Heart left ventricle (tissue), 16 donors: ENCODE measurements around the gene CNN2. TPM values are rescaled to one million over a fixed set of nuclear protein-coding genes. Genes with fewer than 3 reads are reported as not detected.

ENCODE experiments used
- ATAC-seq, 4 donors: fragments of 200-7000 bp; cut with Tn5 transposase; one replicate each; pipeline ENCODE4 v1.9.1; 2020 to 2022; ENCODE audit warnings: moderate library complexity in 4 of 4, mild to moderate bottlenecking in 3 of 4, moderate number of reproducible peaks in 1 of 4
- DNase-seq, 5 donors: peaks; one replicate each; pipeline ENCODE4 v3.0.0-alpha.2; 2020
- H3K27ac ChIP-seq, 12 donors: fragments of 200-600 bp; sonication (generic) in 4 of 12; one replicate each; pipeline versions ENCODE4 v1.5.0 to v1.8.0; 2016 to 2022; ENCODE audit warnings: mild to moderate bottlenecking in 2 of 12
- H3K27me3 ChIP-seq, 9 donors: fragments of 200-600 bp; sonication (generic) in 2 of 9; one replicate each; pipeline versions ENCODE4 v1.5.1 to v1.8.0; 2016 to 2022; ENCODE audit warnings: mild to moderate bottlenecking in 3 of 9
- H3K36me3 ChIP-seq, 9 donors: fragments of 200-600 bp; sonication (generic) in 2 of 9; one replicate each; pipeline versions ENCODE4 v1.5.0 to v1.8.0; 2018 to 2022; ENCODE audit warnings: mild to moderate bottlenecking in 2 of 9
- H3K4me1 ChIP-seq, 12 donors: fragments of 200-600 bp; sonication (generic) in 4 of 12; one replicate each; pipeline versions ENCODE4 v1.5.0 to v1.8.0; 2016 to 2022; ENCODE audit warnings: mild to moderate bottlenecking in 3 of 12
- H3K4me3 ChIP-seq, 12 donors: fragments of 200-600 bp; sonication (generic) in 4 of 12; one replicate each; pipeline versions ENCODE4 v1.5.0 to v1.8.0; 2017 to 2022; ENCODE audit warnings: mild to moderate bottlenecking in 9 of 12, moderate library complexity in 4 of 12
- H3K9me3 ChIP-seq, 12 donors: fragments of 200-600 bp; sonication (generic) in 4 of 12; one replicate each; pipeline versions ENCODE4 v1.5.0 to v1.8.0; 2016 to 2022; ENCODE audit warnings: mild to moderate bottlenecking in 1 of 12
- POLR2A ChIP-seq, 2 donors: fragments of 450-650 bp; IDR thresholded peaks; one replicate each; pipeline ENCODE4 v1.6.1; 2017; ENCODE audit warnings: antibody characterized with exemption in 2 of 2, mild to moderate bottlenecking in 2 of 2, moderate library complexity in 2 of 2
- WGBS, 4 donors: extraction: QIAGEN DNeasy Blood & Tissue Kit in 2 of 4; methylation state at CpG; one replicate each; pipeline versions ENCODE4 v1.1.5 to v1.1.7; 2013 to 2018; 5-methylcytosine and 5-hydroxymethylcytosine counted together
- intact Hi-C, 10 donors: fragments of 100-400 bp; cut with DNase I; formaldehyde crosslinking; loops; one replicate each; pipeline versions ENCODE4 v1.11.1 to v1.14.2; 2022
- polyA plus RNA-seq, 2 donors: library from polyadenylated mRNA; stranded (reverse); fragments of 200-250 nt; gene quantifications; one replicate each; pipeline ENCODE4 v1.2.3, GENCODE V29; 2013
- total RNA-seq, 9 donors: library from RNA; depleted of rRNA in 2 of 9; stranded (reverse); fragments of >200 nt in 2 of 9; fragmentation: NEBNext Ultra II Directional in 3 of 9; extraction: Animal tissue kit (Norgen Biotek cat#: 25700) in 3 of 9; gene quantifications; one replicate each; pipeline versions ENCODE4 v1.1.0 to v1.2.4, GENCODE V29; 2016 to 2023
- TF ChIP-seq, protein P1 (sequence below), 12 donors: fragments of 200-600 bp; sonication (generic) in 4 of 12; IDR thresholded peaks; one replicate each; pipeline versions ENCODE4 v1.5.0 to v1.8.0; 2018 to 2022; ENCODE audit warnings: antibody characterized with exemption in 12 of 12, mild to moderate bottlenecking in 5 of 12
- donor health status: ischemic (EF 13 %, LVEDD 7.1; RV severe dilation, severe dysfunction).
- donor health status: healthy with polysubstance abuse.
- donor health status: DM: no; HTN: yes; CAD: no.
- donor health status: DM: no; HTN: no; CAD: no.
- donor health status: ischemic (EF 25% LVEDD 6.9; RV normal size, moderate dysfunction).
- donor health status: ischemic (EF 25% LVEDD 5.7; RV mildly dilated, moderate dysfunction).
- donor health status: healthy.
- donor health status: DM: yes; HTN: yes; CAD: no.
- donor health status: ischemic (EF 35%, LVEDD 5.7; RV mildly dilated, moderate dysfunction).
- donor health status: nonischemic (EF 11% LVEDD 7.7; RV severe dilation, severe dysfunction).
- donor health status: DM: yes; HTN: yes; CAD: no.
- donor health status: PGD.
- donor health status: ischemic (EF 29% LVEDD 5.4; RV normal size, mild dysfunction).
- donor health status: nonischemic (EF 23%, LVEDD 6.1; RV moderate dilation, normal function).

The CNN2 gene
- total and polyA plus RNA-seq, 11 donors, result 26.2 to 98.5 (median 58.2) TPM

DNA sequence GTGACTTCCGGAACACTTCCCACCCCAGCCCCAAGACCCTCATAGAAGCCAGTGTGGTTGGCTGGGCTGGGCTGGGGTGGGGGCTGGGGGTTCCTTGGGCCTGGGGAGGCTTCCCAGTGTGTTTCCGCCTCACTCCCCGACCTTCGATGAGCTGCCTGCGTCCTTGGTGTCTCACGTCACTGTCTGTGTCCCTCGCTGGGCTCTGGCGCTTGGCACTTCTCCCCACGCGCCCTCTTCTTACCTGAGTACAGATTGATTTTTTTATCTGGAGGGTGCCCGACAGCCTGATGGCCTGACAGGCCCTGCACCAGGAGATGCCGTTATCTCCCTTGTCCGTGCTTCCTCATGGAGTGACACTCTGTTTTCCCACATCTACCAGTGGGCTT, 33.7 kb upstream of the CNN2 start:
- peaks cover 4 to 30% (median 21%) of the 10 kb centered on the region in 9 donors for H3K27me3 ChIP-seq
- peaks cover 0 to 52% (median 14%) of the 10 kb centered on the region in 9 donors for H3K36me3 ChIP-seq
- WGBS, 4 donors, result 87 to 91% (median 90%) methylated on average over 12 to 13 of the region's 13 CpGs
- TF ChIP-seq, protein P1, sequence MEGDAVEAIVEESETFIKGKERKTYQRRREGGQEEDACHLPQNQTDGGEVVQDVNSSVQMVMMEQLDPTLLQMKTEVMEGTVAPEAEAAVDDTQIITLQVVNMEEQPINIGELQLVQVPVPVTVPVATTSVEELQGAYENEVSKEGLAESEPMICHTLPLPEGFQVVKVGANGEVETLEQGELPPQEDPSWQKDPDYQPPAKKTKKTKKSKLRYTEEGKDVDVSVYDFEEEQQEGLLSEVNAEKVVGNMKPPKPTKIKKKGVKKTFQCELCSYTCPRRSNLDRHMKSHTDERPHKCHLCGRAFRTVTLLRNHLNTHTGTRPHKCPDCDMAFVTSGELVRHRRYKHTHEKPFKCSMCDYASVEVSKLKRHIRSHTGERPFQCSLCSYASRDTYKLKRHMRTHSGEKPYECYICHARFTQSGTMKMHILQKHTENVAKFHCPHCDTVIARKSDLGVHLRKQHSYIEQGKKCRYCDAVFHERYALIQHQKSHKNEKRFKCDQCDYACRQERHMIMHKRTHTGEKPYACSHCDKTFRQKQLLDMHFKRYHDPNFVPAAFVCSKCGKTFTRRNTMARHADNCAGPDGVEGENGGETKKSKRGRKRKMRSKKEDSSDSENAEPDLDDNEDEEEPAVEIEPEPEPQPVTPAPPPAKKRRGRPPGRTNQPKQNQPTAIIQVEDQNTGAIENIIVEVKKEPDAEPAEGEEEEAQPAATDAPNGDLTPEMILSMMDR (IDR thresholded peaks at IDR 0.05), result no peak
- TF ChIP-seq POLR2A (IDR thresholded peaks at IDR 0.05), result no peak
- peaks cover 0 to 14% (median 6%) of the 10 kb centered on the region in 12 donors for H3K4me1 ChIP-seq
- intact Hi-C loops, result no loop called here
- H3K4me3 ChIP-seq, result no peak overlapping the region
- ATAC-seq (no peak), DNase-seq (no peak)
- no peak overlapping the region for H3K27ac ChIP-seq
- no peaks in the 10 kb centered on the region for H3K9me3 ChIP-seq

DNA sequence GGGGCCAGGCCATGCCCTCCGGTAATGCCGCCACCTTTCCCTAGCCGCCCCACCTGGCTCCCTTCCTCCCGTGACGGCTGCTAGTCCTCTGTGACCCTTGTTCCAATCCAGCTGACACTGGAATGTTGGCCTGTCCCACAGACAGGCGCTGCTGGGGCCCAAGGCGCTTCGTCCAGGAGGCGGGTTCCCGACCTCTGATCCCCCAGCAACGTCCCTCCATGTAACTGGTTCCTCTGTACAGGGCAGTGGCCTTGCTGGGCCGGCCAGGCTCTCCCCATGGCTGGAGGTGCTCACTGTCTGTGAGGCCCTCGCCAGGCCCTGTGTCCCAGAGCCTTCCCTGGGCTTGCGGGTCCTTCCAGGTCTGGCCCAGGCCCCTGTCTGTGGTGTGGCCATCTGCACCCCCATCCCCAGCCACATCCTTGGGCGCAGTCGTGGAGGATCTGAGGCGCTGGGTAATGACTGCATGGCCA, 33.0 kb upstream of the CNN2 start:
- no peaks in the 10 kb centered on the region for H3K9me3 ChIP-seq
- peaks cover 9 to 38% (median 28%) of the 10 kb centered on the region in 9 donors for H3K27me3 ChIP-seq
- no peak overlapping the region for H3K27ac ChIP-seq
- intact Hi-C loops, result no loop called here
- TF ChIP-seq, protein P1 (IDR thresholded peaks at IDR 0.05), result no peak
- no peak for TF ChIP-seq POLR2A (IDR thresholded peaks at IDR 0.05)
- H3K4me1 ChIP-seq, result peaks cover 0 to 14% (median 6%) of the 10 kb centered on the region in 12 donors
- DNase-seq (no peak), ATAC-seq (no peak)
- 89 to 93% (median 90%) methylated on average over 11 to 17 of the region's 17 CpGs for WGBS, 4 donors
- H3K36me3 ChIP-seq, result peaks cover 0 to 49% (median 14%) of the 10 kb centered on the region in 9 donors
- H3K4me3 ChIP-seq, result no peak overlapping the region

DNA sequence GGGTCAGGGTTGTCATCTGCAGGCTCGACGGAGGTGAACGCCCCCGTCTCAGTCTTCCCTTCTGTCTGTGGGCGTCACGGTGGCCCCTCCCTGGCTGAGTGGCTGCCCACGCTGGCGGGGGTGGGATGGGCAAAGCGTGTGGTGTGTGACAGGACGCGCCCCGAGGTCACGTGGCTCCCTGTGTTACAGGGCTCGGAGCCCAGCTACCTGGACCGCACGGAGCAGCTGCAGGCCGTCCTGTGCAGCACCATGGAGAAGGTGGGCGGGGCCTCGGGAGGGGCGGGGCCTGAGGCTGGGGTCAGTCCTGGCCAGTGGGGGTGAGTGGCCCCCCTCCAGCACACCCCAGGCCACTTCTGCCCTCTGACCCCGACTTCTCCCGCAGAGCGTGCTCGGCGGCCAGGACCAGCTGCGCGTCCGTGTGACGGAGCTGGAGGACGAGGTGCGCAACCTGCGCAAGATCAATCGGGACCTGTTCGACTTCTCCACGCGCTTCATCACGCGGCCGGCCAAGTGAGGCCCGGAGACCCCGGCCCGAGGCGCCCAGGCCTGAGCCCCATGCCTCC, 32.5 kb upstream of the CNN2 start:
- no peak for ATAC-seq
- no peak overlapping the region for H3K27ac ChIP-seq
- TF ChIP-seq, protein P1 (IDR thresholded peaks at IDR 0.05), result no peak
- intact Hi-C loops, result no loop called here
- no peaks in the 10 kb centered on the region for H3K9me3 ChIP-seq
- H3K4me3 ChIP-seq, result no peak overlapping the region
- H3K4me1 ChIP-seq, result peaks cover 0 to 14% (median 6%) of the 10 kb centered on the region in 12 donors
- 90 to 93% (median 92%) methylated on average over 38 to 43 of the region's 43 CpGs for WGBS, 4 donors
- DNase-seq, result no peak
- H3K36me3 ChIP-seq, result peaks cover 0 to 46% (median 14%) of the 10 kb centered on the region in 9 donors
- H3K27me3 ChIP-seq, result peaks cover 10 to 42% (median 31%) of the 10 kb centered on the region in 9 donors

DNA sequence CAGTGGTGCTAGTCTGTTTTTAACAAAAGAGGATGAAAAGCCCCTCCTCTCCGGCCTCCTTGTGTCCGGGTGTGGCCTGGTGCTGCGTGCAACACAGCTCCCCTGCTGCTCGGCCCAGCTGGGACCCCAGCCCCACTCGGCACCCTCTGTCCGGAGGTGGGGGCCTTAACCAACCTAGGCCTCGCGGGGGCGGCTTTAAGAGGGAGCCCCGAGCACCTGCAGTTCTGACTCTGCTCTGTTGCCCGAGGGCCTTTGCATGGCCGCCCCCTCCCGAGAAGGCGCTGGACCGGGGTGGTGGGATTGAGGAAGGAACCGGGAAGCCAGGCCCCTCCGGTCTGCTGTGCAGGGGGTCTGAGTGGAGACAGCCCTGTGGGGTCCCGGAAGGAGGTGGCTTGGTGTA, 31.9 kb upstream of the CNN2 start:
- ATAC-seq, result no peak
- H3K9me3 ChIP-seq, result no peaks in the 10 kb centered on the region

More for the DNA sequence above, 31.9 kb upstream of the CNN2 start:
- Histone ChIP-seq H3K4me3 (no peak overlapping the region), H3K36me3 (peaks cover 0 to 43% (median 14%) of the 10 kb centered on the region in 9 donors), H3K4me1 (peaks cover 0 to 14% (median 6%) of the 10 kb centered on the region in 12 donors), H3K27ac (no peak overlapping the region), H3K27me3 (peaks cover 15 to 48% (median 37%) of the 10 kb centered on the region in 9 donors)
- no peak for TF ChIP-seq POLR2A (IDR thresholded peaks at IDR 0.05)
- TF ChIP-seq, protein P1 (IDR thresholded peaks at IDR 0.05), result no peak
- WGBS, 4 donors, result 93 to 96% (median 95%) methylated on average over 16 to 18 of the region's 18 CpGs
- intact Hi-C loops, result no loop called here
- DNase-seq, result no peak
